OCI-LY7 (cell line): ENCODE data around the gene LUC7L3.

Experiments
- EZH2phosphoT487 ChIP-seq: fragments of 200-600 bp; sonication (generic); IDR thresholded peaks from 2 replicates; pipeline ENCODE4 v1.6.1; 2018; ENCODE audit warnings: low read depth, borderline replicate concordance, mild to moderate bottlenecking, mixed run types, antibody characterized with exemption, low read length, moderate library complexity, mixed read lengths
- TF ChIP-seq, protein P1 (sequence below): fragments of 200-600 bp; sonication (generic); conservative IDR thresholded peaks from 2 replicates; pipeline ENCODE4 v1.5.1; 2014; ENCODE audit warnings: mild to moderate bottlenecking, antibody characterized with exemption, low read length, moderate library complexity, mixed read lengths

GRCh38 chr17:50803676-50804075 lies 84.3 kb downstream of the LUC7L3 start:
- TF ChIP-seq, protein P1, sequence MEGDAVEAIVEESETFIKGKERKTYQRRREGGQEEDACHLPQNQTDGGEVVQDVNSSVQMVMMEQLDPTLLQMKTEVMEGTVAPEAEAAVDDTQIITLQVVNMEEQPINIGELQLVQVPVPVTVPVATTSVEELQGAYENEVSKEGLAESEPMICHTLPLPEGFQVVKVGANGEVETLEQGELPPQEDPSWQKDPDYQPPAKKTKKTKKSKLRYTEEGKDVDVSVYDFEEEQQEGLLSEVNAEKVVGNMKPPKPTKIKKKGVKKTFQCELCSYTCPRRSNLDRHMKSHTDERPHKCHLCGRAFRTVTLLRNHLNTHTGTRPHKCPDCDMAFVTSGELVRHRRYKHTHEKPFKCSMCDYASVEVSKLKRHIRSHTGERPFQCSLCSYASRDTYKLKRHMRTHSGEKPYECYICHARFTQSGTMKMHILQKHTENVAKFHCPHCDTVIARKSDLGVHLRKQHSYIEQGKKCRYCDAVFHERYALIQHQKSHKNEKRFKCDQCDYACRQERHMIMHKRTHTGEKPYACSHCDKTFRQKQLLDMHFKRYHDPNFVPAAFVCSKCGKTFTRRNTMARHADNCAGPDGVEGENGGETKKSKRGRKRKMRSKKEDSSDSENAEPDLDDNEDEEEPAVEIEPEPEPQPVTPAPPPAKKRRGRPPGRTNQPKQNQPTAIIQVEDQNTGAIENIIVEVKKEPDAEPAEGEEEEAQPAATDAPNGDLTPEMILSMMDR, result no peak
- no peak for TF ChIP-seq EZH2phosphoT487
